Body of pancreas (tissue), 4 donors: Measurements from ENCODE around the gene ANKRD39. TPM values are rescaled to one million over a fixed set of nuclear protein-coding genes. Genes with fewer than 3 reads are reported as not detected.

Experiments
- ATAC-seq: fragments of 150-250 bp; one replicate; pipeline ENCODE4 v1.9.1; 2016
- DNase-seq, 4 donors: peaks; one replicate each; pipeline ENCODE4 v3.0.0-alpha.2; 2019
- H3K27ac ChIP-seq, 4 donors: fragments of 200-600 bp; sonication (generic); 1 replicate in 3 of 4; 2 replicates in 1 of 4; pipeline versions ENCODE4 v1.5.1 to v1.6.1; 2016 to 2019; ENCODE audit warnings: mild to moderate bottlenecking in 1 of 4, mixed read lengths in 1 of 4, moderate library complexity in 1 of 4
- H3K27me3 ChIP-seq, 2 donors: fragments of 200-600 bp; sonication (generic); one replicate each; pipeline ENCODE4 v1.6.0; 2016; ENCODE audit warnings: mild to moderate bottlenecking in 1 of 2
- H3K36me3 ChIP-seq, 2 donors: fragments of 200-600 bp; sonication (generic); replicated peaks in 1 of 2; 2 replicates each; pipeline ENCODE4 v1.5.1; 2016; ENCODE audit warnings: low read depth in 2 of 2; ENCODE audit not compliant: insufficient read depth in 1 of 2
- H3K4me1 ChIP-seq: fragments of 200-600 bp; sonication (generic); one replicate; pipeline ENCODE4 v1.6.0; 2016
- H3K4me3 ChIP-seq, 2 donors: fragments of 200-600 bp; sonication (generic); 1 replicate in 1 of 2; 2 replicates in 1 of 2; pipeline ENCODE4 v1.5.1; 2016 to 2019
- H3K9me3 ChIP-seq, 3 donors: fragments of 200-600 bp; sonication (generic); 1 replicate in 2 of 3; 2 replicates in 1 of 3; pipeline ENCODE4 v1.5.1; 2016
- CTCF ChIP-seq, 7 experiments: fragments of 450-650 bp in 4 of 7; fragments of 200-600 bp in 3 of 7; sonication (generic) in 3 of 7; IDR thresholded peaks; one replicate each; pipeline ENCODE4 v1.5.1; 2016 to 2019; ENCODE audit warnings: antibody characterized with exemption in 7 of 7
- POLR2A ChIP-seq, 3 donors: fragments of 450-650 bp; IDR thresholded peaks; one replicate each; pipeline ENCODE4 v1.6.1; 2016; ENCODE audit warnings: antibody characterized with exemption in 3 of 3, mild to moderate bottlenecking in 2 of 3
- WGBS, 2 donors: methylation state at CpG; one replicate each; pipeline ENCODE4 v1.1.5; 2017; 5-methylcytosine and 5-hydroxymethylcytosine counted together
- intact Hi-C: fragments of 100-400 bp; cut with DNase I; formaldehyde crosslinking; loops from one replicate; pipeline ENCODE4 v1.15.1; 2023
- total RNA-seq, 2 donors: library from RNA; depleted of rRNA; stranded (reverse); fragments of >200 nt; gene quantifications; one replicate each; pipeline ENCODE4 v1.1.0, GENCODE V29; 2016

Gene ANKRD39
- total RNA-seq = 10 to 100 TPM in 1 of 2 donors, 1 to 10 TPM in 1; 2.3 to 14.3 TPM

GRCh38 chr2:96857667-96858372 lies at the start of gene ANKRD39:
Gene ANKRD39 (minus strand): TSS chr2:96858016. CDS start chr2:96857987, 29 bp downstream.
- TF ChIP-seq POLR2A (IDR thresholded peaks at IDR 0.05) = peak; percentile 70 to 82 (median 82)
- peak; percentile 73 to 98 (median 81) for TF ChIP-seq CTCF (IDR thresholded peaks at IDR 0.05)
- 0% methylated on average over 11 to 81 of the region's 81 CpGs for WGBS, 2 donors
- Histone ChIP-seq H3K4me3 (peak within 1 kb of the TSS; percentile 86 to 93), H3K9me3 (no peaks in the 10 kb centered on the region), H3K4me1 (peaks cover 24% of the 10 kb centered on the region), H3K27ac (peak within 1 kb of the TSS; percentile 59 to 81 (median 72)), H3K27me3 (no peaks in the 10 kb centered on the region), H3K36me3 (peaks cover 0 to 3% of the 10 kb centered on the region in 2 donors)
- peak; percentile 97 for ATAC-seq
- intact Hi-C loops = no loop called here
- DNase-seq = peak; percentile 99

GRCh38 chr2:96906729-96907114 lies 48.9 kb upstream of the ANKRD39 start:
- ATAC-seq (no peak), DNase-seq (no peak)
- Histone ChIP-seq H3K9me3 (no peaks in the 10 kb centered on the region), H3K36me3 (no peaks in the 10 kb centered on the region), H3K27ac (peak overlapping the region in 3 of 4 donors; percentile 58 to 76 (median 58)), H3K4me1 (peaks cover 19% of the 10 kb centered on the region), H3K4me3 (no peak overlapping the region), H3K27me3 (no peaks in the 10 kb centered on the region)
- WGBS, 2 donors = 64 to 92% methylated on average over 5 to 13 of the region's 13 CpGs
- no peak for TF ChIP-seq POLR2A (IDR thresholded peaks at IDR 0.05)
- TF ChIP-seq CTCF (IDR thresholded peaks at IDR 0.05) = no peak
- intact Hi-C loops = no loop called here

GRCh38 chr2:96903815-96904214 lies 46.0 kb upstream of the ANKRD39 start:
- ATAC-seq = no peak
- no peaks in the 10 kb centered on the region for H3K27me3 ChIP-seq
- H3K4me1 ChIP-seq = peaks cover 19% of the 10 kb centered on the region
- TF ChIP-seq POLR2A (IDR thresholded peaks at IDR 0.05) (no peak), CTCF (IDR thresholded peaks at IDR 0.05) (no peak)
- H3K36me3 ChIP-seq = no peaks in the 10 kb centered on the region
- intact Hi-C loops = no loop called here
- H3K4me3 ChIP-seq = no peak overlapping the region
- 73% methylated on average over 7 of the region's 7 CpGs for WGBS, 2 donors
- no peak for DNase-seq
- H3K27ac ChIP-seq = no peak overlapping the region
- no peaks in the 10 kb centered on the region for H3K9me3 ChIP-seq

GRCh38 chr2:96903318-96903717 lies 45.5 kb upstream of the ANKRD39 start:
- ATAC-seq (no peak), DNase-seq (no peak)
- Histone ChIP-seq H3K27ac (no peak overlapping the region), H3K4me1 (peaks cover 19% of the 10 kb centered on the region), H3K4me3 (no peak overlapping the region), H3K9me3 (no peaks in the 10 kb centered on the region), H3K36me3 (no peaks in the 10 kb centered on the region), H3K27me3 (no peaks in the 10 kb centered on the region)
- intact Hi-C loops = no loop called here
- 86 to 91% methylated on average over 5 to 7 of the region's 7 CpGs for WGBS, 2 donors
- no peak for TF ChIP-seq POLR2A (IDR thresholded peaks at IDR 0.05)
- TF ChIP-seq CTCF (IDR thresholded peaks at IDR 0.05) = no peak

- ATAC-seq (no peak), DNase-seq (no peak)
- no peak overlapping the region for H3K27ac ChIP-seq
- H3K27me3 ChIP-seq = no peaks in the 10 kb centered on the region
- 61 to 68% methylated on average over 10 of the region's 10 CpGs for WGBS, 2 donors
- TF ChIP-seq CTCF (IDR thresholded peaks at IDR 0.05) = no peak
- TF ChIP-seq POLR2A (IDR thresholded peaks at IDR 0.05) = no peak
- no peaks in the 10 kb centered on the region for H3K36me3 ChIP-seq
- H3K4me3 ChIP-seq = no peak overlapping the region
- H3K4me1 ChIP-seq = no peaks in the 10 kb centered on the region
- intact Hi-C loops = no loop called here
- no peaks in the 10 kb centered on the region for H3K9me3 ChIP-seq
Observed at GRCh38 chr2:96900237-96900636, 42.4 kb upstream of the ANKRD39 start.
